GM23248 (cell line): Measurements from ENCODE around the gene PRDX3.

Source experiments
- EZH2 ChIP-seq: fragments of 200-600 bp; sonication (generic); IDR thresholded peaks from 2 replicates; pipeline ENCODE4 v1.6.1; 2018; ENCODE audit warnings: antibody characterized with exemption, mild to moderate bottlenecking; ENCODE audit not compliant: insufficient read depth, poor library complexity, severe bottlenecking
- EZH2phosphoT487 ChIP-seq: fragments of 200-600 bp; sonication (generic); IDR thresholded peaks from 2 replicates; pipeline ENCODE4 v1.6.1; 2018; ENCODE audit warnings: antibody characterized with exemption, moderate library complexity, mild to moderate bottlenecking, low read depth; ENCODE audit not compliant: insufficient read depth

DNA sequence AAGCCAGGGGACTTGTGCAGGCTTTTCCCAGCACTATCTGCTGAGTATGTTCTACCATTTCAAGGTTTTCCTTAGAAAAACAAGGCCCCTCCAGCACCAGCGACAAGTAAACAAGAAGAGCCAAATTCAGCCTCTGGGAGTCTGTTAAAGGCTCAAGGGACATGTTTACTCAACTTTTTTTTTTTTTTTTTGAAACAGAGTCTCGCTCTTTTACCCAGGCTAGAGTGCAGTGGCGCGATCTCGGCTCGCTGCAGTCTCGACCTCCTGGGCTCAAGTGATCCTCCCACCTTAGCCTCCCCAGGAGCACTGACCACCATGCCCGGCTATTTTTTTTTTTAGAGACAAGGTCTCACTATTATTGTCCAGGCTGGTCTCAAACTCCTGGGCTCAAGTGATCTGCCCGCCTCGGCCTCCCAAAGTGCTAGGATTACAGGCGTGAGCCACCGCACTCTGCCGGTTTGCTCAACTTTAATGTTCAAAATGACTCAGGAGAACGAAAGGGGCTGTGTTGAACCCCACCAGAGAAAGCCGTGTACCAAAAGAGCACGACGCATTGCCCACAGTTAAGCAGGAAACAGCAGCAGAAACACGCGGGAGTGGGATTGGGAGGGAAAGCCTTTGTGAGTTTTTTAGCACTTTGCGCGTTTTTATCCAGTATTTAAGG is 772 bp downstream of the PRDX3 start:
- TF ChIP-seq EZH2phosphoT487 (no peak), EZH2 (no peak)
